SHP77 (cell line): ENCODE data around the gene NAV2.

ENCODE experiments used
- DNase-seq, 2 experiments: peaks; one replicate each; lab custom pipeline; 2025; lab: John Stamatoyannopoulos, UW

NAV2 gene

GRCh38 chr11:20155683-20156279 is 443.1 kb downstream of the NAV2 start:
- no peak for DNase-seq

- DNase-seq, result no peak
Measured at GRCh38 chr11:20156280-20156875, 443.7 kb downstream of the NAV2 start.

GRCh38 chr11:20156876-20157613 is 444.4 kb downstream of the NAV2 start:
- no peak for DNase-seq

GRCh38 chr11:20157728-20158127 is 445.1 kb downstream of the NAV2 start:
- no peak for DNase-seq

GRCh38 chr11:20158597-20159257 is 446.1 kb downstream of the NAV2 start:
- no peak for DNase-seq

GRCh38 chr11:20159466-20160381 is 447.1 kb downstream of the NAV2 start:
- DNase-seq, result no peak

GRCh38 chr11:20160425-20161229 is 448.0 kb downstream of the NAV2 start, which contains the start of gene DBX1:
DBX1 (minus strand) TSS chr11:20160475; CDS start chr11:20160324, 151 bp downstream.
- no peak for DNase-seq

GRCh38 chr11:20161230-20161918 is 448.7 kb downstream of the NAV2 start:
- no peak for DNase-seq

- no peak for DNase-seq
Measured at GRCh38 chr11:20161923-20162744, 449.5 kb downstream of the NAV2 start.

- no peak for DNase-seq
Measured at GRCh38 chr11:20162824-20163782, 450.5 kb downstream of the NAV2 start.

- no peak for DNase-seq
Measured at GRCh38 chr11:20163783-20164481, 451.3 kb downstream of the NAV2 start.
